Measurements from ENCODE around the gene PDCD1LG2.
"Not testable (repeated sequence)": the region's sequence is repeated elsewhere in the genome, so short reads cannot be mapped to it uniquely, and the experiment has no call there.

The PDCD1LG2 gene

DNA sequence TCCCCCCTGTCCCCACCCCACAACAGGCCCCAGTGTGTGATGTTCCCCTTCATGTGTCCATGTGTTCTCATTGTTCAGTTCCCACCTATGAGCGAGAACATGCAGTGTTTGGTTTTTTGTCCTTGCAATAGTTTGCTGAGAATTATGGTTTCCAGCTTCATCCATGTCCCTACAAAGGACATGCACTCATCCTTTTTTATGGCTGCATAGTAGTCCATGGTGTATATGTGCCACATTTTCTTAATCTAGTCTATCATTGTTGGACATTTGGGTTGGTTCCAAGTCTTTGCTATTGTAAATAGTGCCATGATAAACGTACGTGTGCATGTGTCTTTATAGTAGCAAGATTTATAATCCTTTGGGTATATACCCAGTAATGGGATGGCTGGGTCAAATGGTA lies 15.6 kb upstream of the PDCD1LG2 start:
- DNase-seq: not testable (repeated sequence)

DNA sequence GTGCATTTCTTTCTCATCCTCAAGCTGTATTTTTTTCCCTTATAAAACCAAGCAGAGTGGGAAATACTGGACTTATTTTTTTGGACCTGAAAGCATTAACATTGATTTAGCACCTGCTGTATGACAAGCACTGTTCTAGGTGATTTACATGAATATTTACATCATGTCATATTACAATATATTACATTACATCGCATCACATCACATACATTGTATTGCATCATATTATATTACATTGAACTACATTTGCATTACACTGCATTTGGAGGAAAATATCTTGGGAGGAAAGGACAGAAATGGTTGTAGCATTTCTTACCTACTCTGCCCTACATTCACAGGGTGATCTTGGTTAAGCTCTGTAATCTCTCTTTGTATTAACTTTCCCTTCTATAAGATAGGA lies 11.2 kb upstream of the PDCD1LG2 start:
- no peak for DNase-seq

- no peak for DNase-seq
These were observed 10.4 kb upstream of the PDCD1LG2 start for GRCh38 chr9:5499889-5500398.

GRCh38 chr9:5500441-5501235 lies 9.7 kb upstream of the PDCD1LG2 start:
- DNase-seq: no peak

DNA sequence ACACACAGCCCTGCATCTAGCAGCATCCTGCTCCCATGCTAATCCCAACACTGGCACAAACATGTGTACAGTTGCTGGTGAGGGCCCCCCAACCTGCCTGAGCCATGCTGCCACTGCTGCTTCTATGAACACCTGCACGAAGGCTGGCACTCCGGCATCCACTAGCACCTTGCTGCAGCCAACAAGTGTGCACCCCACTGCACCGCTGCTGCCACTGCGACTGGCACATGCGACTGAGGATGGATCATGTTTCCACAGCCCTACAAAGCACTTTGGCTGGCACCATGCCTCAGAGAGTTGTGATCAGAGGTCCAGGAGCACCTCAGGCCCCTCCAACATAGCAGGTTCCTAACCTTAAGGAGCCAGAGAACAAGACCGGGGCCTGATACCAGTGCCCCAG lies 7.8 kb upstream of the PDCD1LG2 start:
- DNase-seq: no peak

- DNase-seq: no peak
These were observed 758 bp upstream of the PDCD1LG2 start for GRCh38 chr9:5509573-5509972.

- no peak for DNase-seq
These were observed 658 bp downstream of the PDCD1LG2 start for GRCh38 chr9:5510989-5511388.

- no peak for DNase-seq
These were observed 1.1 kb downstream of the PDCD1LG2 start for GRCh38 chr9:5511476-5511875.

GRCh38 chr9:5511935-5512580 lies 1.7 kb downstream of the PDCD1LG2 start:
- no peak for DNase-seq

DNA sequence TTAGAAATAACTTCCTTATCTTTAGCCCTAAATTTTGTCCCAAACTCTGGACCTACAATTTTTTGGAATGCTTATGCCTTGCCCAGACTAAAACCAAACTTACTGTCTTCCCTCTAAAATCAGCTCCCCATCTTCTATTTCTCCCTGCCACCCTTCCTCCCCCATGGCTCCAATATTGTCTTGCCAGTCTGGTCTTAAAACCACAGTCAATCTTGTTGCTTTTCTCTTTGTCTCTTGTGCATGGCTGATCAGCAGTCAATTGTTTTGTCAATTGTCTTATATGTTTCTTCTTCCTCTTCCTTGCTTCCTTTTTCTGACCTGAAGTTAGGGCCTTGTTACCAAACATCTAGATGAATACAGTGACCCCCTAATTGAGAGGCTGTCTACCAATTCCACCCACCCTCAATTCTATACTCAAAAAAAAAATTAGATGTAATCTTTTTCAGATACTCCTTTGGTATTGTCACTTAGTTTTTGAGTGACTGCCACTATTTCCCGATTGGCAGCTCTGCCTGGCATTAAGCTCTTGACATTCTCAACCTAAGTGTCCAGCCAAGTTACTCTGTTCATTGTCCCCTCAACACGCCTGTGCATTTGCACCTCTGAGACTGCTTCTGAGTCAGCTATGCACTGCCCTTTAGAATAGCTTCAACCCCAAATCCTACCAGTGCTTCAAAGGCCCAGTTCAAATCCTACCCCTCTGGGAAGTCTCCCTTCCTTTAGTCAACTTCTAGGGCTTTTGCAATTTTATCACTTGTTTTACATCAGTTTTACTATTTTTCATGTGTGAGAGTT lies 2.5 kb downstream of the PDCD1LG2 start:
- DNase-seq: no peak

DNA sequence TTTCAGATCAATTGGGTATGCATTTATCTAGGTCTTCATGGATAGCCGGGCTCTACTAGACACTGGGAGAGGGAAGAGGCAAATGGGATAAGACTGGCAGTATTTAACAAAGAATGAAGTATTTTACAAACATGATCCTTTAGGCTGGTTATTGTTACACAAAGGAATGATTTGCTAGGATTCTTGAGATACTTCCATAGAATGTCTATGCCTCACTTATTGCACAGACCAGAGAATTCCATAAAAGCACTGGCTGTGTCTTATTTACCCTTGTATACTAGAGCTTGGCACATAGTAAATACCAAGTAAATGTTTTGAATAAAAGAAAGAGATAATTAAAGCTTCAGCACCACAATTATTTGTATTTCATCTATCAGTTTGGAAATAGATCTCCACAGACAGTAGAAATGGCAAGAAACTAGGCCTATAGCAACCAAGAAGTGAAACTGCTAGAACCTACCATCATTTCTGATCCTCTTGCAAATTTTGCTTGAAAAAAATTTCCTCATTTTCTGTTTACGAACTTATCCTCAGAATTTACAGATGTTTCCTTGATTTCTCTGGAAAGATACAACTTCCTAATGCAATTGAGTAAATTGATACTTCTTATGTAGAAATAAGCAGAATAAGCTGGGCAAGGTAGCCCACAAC lies 3.8 kb downstream of the PDCD1LG2 start:
- DNase-seq: no peak

DNA sequence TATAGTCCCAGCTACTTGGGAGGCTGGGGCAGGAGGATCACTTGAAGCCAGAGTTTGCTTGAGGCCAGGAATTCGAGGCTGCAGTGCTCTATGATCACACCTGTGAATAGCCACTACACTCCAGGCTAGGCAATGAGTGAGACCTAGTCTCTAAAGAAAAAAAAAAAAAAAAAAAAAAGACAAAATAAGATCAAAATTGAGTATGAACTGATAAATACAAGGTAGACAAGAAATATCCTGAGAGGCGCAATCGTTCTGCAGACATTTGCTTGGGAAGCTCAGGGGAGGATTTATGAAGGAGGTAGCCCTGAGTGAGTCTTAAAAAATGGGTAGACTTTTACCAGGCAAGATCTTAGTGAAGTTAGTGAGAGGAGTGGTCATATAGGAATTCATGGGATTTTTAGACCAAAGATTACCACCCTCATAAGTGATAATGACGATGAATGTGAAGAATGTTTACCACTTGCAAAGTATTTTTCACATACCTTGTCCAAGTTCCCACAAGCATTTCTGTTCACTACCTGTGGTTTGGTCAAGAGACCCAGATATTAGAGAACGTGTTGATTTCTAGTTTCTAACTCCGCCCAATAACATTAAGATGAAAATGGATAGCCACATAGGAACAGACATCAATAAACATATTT lies 4.4 kb downstream of the PDCD1LG2 start:
- DNase-seq: no peak

- no peak for DNase-seq
These were observed 4.9 kb downstream of the PDCD1LG2 start for GRCh38 chr9:5515261-5515650.

- no peak for DNase-seq
These were observed 6.3 kb downstream of the PDCD1LG2 start for GRCh38 chr9:5516453-5517220.

DNA sequence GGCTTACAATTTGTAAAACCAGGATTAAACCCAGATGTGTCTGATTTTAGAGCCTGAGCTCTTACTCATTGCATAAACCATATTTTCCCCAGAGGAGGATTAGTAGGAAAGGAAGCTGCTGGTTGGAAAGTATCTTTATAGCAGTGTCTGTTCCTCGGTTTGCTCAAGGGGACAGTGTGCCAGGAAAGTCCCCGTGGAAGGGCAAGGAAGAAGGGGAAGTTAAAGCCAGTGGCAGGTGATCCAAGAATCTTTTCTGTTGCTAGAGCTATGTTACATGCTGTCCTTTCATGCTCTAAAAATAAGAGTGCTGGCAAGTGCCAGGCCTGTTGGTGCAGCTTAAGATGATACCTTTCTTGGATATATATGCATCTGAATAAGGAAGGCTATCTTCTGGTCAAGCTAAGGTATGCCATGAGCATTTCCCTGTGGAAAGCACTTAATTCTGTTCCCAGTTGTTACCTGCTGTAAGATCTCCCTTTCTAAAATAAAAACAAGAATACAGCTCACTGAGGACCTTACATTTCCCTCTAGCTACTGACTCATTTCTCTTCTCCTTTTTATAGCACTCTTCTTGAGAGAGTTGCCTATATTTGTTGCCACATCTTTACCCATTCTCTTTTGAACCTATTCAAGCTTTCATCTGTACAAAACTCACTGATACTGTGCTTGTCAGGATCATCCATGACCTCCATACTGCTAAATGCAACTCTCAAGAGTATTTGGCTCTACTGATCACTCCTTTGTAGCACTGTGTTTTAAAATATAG lies 8.0 kb downstream of the PDCD1LG2 start:
- DNase-seq: no peak

GRCh38 chr9:5518937-5519319 lies 8.6 kb downstream of the PDCD1LG2 start:
- DNase-seq: no peak

DNA sequence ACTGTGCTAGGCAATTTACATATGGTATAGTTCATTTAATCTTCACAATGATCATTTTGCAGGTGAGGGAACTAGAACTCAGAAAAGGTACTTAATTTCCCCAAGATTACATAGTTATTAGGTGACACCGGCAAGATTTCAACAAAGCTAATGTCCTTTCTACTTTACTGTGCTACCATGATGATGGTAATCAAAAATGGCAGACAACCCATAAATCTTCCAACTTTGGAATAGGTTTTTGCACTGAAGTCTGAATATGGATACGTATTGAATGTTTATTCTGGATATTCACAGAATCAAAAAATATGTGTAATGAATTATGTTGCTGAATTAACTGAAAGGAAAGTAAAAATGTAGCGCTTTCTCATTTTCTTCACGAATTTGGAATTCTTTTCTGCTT lies 13.8 kb downstream of the PDCD1LG2 start:
- DNase-seq: no peak

DNA sequence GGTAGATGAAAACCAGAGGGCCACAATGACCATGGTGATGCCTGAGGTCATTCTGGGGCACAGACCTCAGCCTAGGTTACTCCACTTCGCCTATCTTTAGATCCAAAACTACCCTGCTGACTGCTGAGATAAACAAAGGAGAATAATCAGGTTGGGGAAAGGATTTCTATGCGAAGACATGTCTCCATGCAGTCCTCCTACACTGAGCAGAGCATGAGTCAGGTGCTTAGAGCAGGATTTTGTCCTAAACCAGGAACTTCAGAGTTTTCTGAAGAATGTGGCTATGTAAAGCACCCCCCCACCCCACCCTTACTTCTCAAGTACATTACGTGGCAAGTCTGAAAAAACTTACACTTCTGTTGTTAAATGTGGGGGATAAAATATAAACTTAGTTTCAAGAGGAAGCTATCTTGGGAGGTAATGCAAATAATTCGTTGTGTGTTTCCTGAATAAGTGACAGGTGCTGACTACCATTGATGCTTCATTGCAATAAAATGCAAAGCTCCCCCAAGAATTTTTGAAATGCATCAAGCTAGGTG lies 19.4 kb downstream of the PDCD1LG2 start:
- DNase-seq: no peak

DNA sequence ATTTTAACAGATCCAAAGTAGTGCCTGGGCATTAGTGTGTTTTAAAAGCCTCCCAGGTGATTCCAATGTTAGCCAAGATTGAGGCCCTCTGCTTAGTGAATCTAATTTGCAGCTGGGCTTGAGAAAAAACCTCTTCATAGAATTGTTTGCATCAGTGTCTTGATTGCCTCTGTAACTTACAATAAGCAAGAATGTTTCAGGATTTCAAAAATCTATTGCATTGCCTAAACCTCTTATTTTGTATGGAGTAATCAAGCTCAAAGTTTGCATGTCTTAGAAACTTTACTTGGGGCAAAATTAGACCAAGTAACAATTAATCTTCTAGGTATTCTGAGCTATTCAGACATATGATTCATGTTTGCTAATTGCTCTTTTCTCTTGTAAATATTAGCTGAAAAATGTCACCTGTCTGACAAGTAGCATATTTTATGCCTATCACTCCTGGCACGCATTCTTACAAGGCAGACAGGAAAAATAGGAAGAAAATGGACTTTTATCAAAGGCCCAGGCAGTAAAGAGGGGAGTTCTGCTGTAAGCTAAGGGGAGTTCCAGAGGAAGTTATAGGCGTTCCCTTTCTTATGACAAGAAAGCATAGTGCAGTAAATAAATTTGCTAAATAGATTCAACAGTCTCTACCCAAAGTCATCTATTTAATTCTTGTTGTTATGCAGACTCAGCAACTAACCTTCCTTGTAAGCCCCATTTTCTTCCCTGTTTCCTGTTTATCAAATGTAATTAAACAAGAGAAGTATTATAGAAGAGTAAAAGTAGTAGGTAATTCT lies 21.0 kb downstream of the PDCD1LG2 start:
- no peak for DNase-seq

DNA sequence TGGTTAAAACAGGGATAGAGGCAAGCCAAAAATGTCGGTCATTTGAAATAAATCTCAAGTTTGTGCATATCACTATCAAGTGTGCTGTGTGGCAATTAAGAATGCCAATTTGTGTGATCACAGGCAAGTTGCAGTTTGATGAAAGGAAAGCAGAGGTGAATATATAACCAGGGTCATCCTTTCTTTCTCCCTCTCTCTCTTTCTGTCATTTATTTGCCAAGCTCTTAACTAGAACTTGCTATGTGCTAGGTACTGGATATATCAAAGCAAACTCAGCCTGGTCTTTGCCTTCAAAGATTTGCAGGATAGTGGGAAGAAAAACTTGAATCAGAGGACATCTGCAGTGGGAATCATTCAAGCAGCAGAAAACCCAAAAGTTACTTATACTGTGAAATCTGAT lies 22.0 kb downstream of the PDCD1LG2 start:
- no peak for DNase-seq
